ENCODE results near the gene BANP. TPM values are rescaled to one million over a fixed set of nuclear protein-coding genes. Genes with fewer than 3 reads are reported as not detected.
"Not testable (repeated sequence)": the region's sequence is repeated elsewhere in the genome, so short reads cannot be mapped to it uniquely, and the experiment has no call there.

BANP gene
- total RNA-seq, 1 donor from 2014 or later: 44.9 TPM

DNA sequence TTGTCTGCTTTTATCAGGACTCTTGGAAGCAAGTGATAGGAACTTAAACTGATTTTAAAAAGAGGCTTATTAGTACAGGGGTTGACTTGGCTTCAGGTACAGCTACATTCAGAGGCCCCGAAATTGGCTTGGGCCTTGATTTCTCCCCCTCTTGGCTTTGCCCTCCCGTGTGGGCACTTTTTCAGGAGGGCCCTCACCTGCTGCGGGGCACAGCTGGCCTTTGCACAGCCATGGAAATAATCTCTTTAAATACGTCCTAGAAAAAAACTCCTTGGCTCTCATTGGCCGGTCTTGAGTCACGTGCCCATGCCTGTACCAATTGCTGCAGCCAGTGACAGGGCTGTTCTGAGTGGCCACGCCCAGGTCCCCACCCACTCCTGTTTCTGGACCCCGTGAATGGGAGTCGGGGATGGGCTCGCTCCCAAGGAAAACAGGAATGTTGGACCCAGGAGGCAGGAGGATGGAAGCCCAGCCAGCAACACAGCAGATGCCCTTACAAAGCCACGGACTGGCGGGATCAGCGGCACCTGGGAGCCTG is 29.9 kb upstream of the BANP start:
- DNase-seq: no peak
- H3K4me1 Mint-ChIP-seq: peaks cover 6% of the 10 kb centered on the region
- no peaks in the 10 kb centered on the region for H3K9me3 Mint-ChIP-seq
- no peaks in the 10 kb centered on the region for H3K36me3 Mint-ChIP-seq (ENCODE audit: low read depth)
- no peak overlapping the region for H3K27ac Mint-ChIP-seq
- intact Hi-C loops (cut with micrococcal nuclease): no loop called here
- peaks cover 4% of the 10 kb centered on the region for H3K27me3 Mint-ChIP-seq
- no peak overlapping the region for H3K4me3 Mint-ChIP-seq

DNA sequence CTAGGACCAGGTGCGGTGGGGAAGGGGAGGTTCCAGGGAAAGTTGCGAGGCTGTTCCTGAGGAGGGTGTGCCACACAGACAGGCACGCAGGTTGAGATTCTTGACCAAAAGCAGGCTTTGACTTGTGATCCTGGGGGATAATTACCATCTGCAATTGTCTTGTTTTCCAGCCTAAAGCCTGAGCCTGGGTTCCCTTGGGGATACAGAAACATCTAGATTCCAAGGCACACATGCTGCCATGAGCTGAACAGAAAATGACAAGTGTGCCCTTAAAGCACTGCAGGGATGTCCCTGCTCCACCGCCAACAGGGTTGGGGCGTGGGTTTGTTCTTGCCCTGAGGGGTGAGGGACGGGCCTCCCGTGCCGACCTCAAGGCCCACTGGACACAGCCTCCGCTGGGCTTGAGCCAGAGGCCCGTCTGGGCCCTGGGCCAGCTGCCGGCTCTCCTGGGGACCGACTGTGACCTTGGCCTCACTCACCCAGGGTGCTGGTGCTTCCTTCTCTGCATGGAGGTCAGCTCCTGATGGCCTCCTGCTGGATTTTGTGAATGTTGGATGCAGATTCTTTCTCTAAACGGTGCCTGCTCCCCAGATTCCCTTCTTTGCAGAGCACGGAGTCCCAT is 28.9 kb upstream of the BANP start:
- no peaks in the 10 kb centered on the region for H3K9me3 Mint-ChIP-seq
- peaks cover 10% of the 10 kb centered on the region for H3K4me1 Mint-ChIP-seq
- no peak for DNase-seq
- H3K36me3 Mint-ChIP-seq (ENCODE audit: low read depth): no peaks in the 10 kb centered on the region
- no peak overlapping the region for H3K4me3 Mint-ChIP-seq
- intact Hi-C loops (cut with micrococcal nuclease): no loop called here
- H3K27ac Mint-ChIP-seq: no peak overlapping the region
- peaks cover 4% of the 10 kb centered on the region for H3K27me3 Mint-ChIP-seq

DNA sequence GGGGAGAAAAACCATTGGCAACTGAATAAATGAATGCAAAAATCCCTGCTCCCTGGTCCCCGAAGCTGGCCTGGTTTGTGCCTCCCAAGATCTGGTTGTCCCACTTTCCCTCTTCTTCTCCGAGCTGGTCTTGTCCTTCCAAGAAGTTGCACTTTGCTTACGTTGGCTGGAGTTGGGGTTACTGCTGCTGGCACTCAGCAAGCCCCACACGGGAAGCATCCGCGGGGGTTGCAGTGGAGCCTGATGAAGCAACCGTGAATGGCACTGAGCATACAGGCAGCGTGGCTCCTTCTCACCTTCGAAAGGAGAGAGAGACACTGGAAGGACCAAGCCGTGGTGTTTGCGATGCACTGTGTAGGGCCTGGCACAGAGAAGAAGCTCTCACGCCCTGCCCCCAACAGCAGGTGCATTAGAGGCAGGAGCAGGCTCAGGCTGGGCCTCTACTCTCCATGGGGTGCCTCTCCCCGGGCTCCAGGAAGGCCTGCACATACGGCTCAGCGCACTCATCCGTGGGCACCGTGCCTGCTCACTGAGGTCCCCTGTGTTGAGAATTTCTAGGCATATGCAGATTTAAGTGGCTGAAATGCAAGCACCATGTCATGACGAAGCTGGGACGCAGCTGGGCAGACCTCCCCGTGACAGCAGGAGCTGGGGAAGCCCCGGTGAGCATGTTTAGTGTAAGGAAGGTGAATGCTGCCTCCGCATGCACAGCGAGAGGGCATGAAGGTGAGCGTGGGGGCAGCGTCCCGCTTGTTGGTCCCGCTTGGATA is 27.0 kb upstream of the BANP start:
- Mint-ChIP-seq H3K9me3 (no peaks in the 10 kb centered on the region), H3K27me3 (peaks cover 4% of the 10 kb centered on the region), H3K4me1 (peaks cover 6% of the 10 kb centered on the region), H3K36me3 (ENCODE audit: low read depth) (no peaks in the 10 kb centered on the region), H3K4me3 (no peak overlapping the region), H3K27ac (no peak overlapping the region)
- intact Hi-C loops (cut with micrococcal nuclease): no loop called here
- no peak for DNase-seq

DNA sequence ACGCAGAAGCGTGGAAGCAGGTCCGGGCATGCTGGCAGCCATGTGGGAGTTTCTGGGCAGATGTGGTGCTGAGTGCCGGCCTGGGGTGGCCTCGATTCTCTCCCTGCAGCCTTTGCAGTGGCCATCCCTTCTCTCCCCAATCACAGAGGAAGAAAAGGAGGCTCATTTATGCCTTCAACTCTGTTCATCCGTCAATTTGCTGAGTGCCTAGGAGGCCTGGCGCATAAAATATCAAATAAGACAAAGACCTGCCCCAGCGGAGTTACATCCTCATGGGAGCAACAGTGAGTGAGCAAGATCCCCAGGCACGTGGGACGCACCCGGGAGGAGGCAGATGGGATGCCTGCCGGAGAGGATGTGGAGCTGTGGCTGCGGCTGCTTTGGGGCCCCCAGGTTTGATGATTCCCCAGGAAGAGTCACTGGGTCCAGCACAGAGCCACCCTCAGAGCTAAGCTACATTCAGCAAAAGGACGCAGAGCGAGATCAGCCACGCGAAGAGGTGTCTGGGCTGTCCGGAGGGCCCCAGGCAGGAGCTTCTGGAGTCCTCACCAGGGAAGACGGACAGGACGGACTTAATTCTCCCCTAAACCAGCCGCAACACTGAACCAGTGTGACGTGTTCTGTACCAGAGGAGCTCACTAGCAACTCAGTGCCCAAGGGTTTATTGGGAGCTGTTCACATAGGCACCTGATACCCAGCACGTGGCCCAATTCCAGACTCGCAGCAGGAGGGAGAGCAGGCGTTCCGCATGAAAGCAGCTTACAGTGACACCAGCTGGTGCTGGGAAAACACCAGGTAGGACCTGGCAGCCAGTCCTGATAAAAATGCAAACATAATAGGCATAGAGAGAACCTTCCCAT is 26.2 kb upstream of the BANP start:
- H3K36me3 Mint-ChIP-seq (ENCODE audit: low read depth): no peaks in the 10 kb centered on the region
- intact Hi-C loops (cut with micrococcal nuclease): no loop called here
- peaks cover 6% of the 10 kb centered on the region for H3K4me1 Mint-ChIP-seq
- no peak for DNase-seq
- H3K27ac Mint-ChIP-seq: no peak overlapping the region
- H3K9me3 Mint-ChIP-seq: no peaks in the 10 kb centered on the region
- H3K27me3 Mint-ChIP-seq: peaks cover 4% of the 10 kb centered on the region
- H3K4me3 Mint-ChIP-seq: no peak overlapping the region

DNA sequence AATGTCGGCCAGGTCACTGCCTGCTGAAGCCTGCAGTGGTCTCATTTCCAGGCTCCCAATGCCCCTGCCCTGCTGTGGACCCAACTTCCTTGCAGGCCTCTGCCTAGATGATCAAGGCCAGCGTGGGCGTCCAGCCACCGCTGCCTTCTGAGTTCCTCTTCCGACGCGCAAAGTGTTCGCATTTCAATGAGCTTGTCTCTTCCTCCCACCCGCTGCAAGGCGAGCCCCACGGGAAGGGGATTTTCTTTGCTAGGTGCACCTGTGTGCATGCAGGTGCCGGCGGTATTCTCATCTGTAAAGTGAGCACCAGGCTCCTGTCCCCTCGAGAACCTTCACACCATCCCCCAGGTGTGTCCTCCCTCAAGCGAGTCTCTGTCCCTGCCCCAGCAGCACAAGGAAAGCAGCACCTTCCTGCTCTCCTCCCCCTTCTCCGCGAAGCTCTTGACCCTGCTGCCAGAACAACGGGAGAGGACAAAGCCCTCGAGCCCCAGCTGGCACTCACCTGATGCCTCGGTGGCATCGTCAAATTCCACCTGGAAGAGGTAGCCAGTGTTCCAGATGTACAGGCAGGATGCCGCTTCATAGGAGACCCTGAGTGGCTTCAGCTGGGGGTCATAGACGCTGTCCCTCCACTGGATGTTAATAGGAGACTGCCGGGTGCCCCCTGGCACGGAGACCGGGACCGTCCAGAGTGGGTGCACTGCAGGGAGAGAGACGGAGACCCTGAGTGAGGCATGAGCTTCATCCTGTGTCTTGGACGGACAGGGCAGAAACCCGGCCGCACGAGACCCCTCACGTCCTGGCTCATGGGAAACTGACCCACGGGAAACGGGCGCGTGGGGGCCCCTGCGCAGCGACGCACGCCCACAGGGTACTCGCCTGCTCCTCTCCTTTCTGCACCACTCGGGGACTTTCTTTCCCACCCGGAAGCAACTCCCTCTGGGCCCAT is 24.7 kb upstream of the BANP start:
- intact Hi-C loops (cut with micrococcal nuclease): no loop called here
- H3K27me3 Mint-ChIP-seq: peaks cover 4% of the 10 kb centered on the region
- no peaks in the 10 kb centered on the region for H3K36me3 Mint-ChIP-seq (ENCODE audit: low read depth)
- peak overlapping the region; percentile 22 for H3K4me3 Mint-ChIP-seq
- DNase-seq: peak; percentile 63
- no peaks in the 10 kb centered on the region for H3K9me3 Mint-ChIP-seq
- no peak overlapping the region for H3K27ac Mint-ChIP-seq
- H3K4me1 Mint-ChIP-seq: peaks cover 6% of the 10 kb centered on the region

DNA sequence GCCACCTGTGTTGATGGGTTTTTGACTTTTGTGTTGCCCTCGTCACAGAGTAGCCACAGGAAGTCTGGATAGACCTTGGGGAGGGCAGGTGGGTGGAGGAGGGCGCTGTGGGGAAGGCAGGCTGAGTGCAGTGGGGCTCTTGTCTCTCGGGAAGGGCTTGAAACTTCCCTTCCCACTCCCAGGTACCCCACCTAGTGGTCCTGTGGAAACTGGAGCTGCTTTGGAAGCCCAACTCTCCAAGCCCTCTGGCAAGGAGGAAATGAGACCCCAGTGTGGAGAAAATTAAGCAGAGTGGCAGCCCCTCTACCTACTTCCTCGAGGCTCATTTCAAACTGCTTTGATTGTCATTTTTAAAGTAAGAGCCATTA is 24.1 kb upstream of the BANP start:
- H3K36me3 Mint-ChIP-seq (ENCODE audit: low read depth): no peaks in the 10 kb centered on the region
- H3K9me3 Mint-ChIP-seq: no peaks in the 10 kb centered on the region
- no peak for DNase-seq
- intact Hi-C loops (cut with micrococcal nuclease): no loop called here
- H3K27me3 Mint-ChIP-seq: peaks cover 4% of the 10 kb centered on the region
- H3K4me3 Mint-ChIP-seq: no peak overlapping the region
- peaks cover 6% of the 10 kb centered on the region for H3K4me1 Mint-ChIP-seq
- H3K27ac Mint-ChIP-seq: no peak overlapping the region

DNA sequence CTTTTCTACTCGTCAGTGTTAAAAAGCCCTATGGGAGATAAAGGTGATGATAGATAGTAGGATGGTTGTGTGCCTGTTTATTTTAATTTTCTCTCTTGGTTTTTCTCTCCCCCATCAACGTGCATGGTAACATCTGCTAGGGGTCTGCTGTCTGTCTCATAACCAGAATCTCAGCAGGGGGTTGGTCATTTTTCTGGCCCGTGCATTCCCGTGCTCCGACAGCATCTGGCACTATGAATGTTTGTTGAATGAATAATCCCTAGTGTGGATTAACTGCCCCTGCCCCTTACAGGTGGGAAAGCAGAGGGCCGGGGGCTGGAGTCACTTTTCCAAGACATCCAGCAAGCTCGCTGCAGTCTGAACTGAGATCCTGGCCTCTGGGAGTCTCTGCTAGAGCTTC is 21.2 kb upstream of the BANP start:
- Mint-ChIP-seq H3K36me3 (ENCODE audit: low read depth) (no peaks in the 10 kb centered on the region), H3K9me3 (no peaks in the 10 kb centered on the region), H3K27me3 (peaks cover 3% of the 10 kb centered on the region), H3K4me1 (peaks cover 6% of the 10 kb centered on the region), H3K4me3 (no peak overlapping the region), H3K27ac (no peak overlapping the region)
- no peak for DNase-seq
- intact Hi-C loops (cut with micrococcal nuclease): no loop called here

DNA sequence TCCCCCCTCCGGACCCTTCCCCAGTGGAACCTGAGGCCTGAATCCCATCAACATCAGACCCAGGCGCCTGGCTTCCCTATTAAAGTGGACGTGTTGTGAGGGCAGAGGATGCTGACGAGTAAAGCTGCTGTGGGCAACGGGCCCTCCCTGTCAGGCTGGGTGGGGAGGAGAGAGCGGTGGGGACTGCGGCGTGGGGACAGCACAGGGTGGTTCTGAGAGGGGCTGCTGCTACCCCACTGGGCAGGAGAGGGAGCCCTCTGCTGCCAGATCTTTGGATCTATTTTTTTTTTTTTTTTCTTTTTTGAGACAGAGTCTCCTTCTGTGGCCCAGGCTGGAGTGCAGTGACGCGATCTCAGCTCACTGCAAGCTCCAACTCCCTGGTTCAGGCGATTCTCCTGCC is 20.8 kb upstream of the BANP start:
- Mint-ChIP-seq H3K27me3 (peaks cover 3% of the 10 kb centered on the region), H3K9me3 (no peaks in the 10 kb centered on the region), H3K4me1 (peaks cover 6% of the 10 kb centered on the region), H3K36me3 (ENCODE audit: low read depth) (no peaks in the 10 kb centered on the region), H3K4me3 (no peak overlapping the region), H3K27ac (no peak overlapping the region)
- intact Hi-C loops (cut with micrococcal nuclease): no loop called here
- no peak for DNase-seq

DNA sequence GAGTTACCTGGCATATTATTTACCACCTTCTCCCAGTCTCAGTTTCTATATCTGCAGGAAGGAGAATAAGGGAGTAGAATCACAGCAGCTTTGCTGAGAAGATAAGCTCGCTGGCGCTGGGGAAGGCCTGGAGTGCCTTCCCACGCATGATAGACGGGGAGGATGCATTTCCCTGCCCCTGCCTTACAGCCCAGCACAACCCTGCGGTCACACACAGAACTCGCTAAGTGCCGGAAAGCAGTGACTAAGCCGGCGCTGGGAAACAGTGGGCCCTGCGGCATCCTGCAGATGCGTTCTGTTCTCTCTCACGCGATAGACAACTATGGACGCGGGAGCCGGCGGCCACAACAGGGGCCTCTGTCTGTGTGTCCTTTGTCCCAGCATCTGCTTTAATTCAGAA is 19.7 kb upstream of the BANP start:
- Mint-ChIP-seq H3K4me1 (peaks cover 2% of the 10 kb centered on the region), H3K36me3 (ENCODE audit: low read depth) (no peaks in the 10 kb centered on the region), H3K9me3 (no peaks in the 10 kb centered on the region), H3K27ac (peak overlapping the region; percentile 51), H3K4me3 (no peak overlapping the region), H3K27me3 (no peaks in the 10 kb centered on the region)
- DNase-seq: peak; percentile 70
- intact Hi-C loops (cut with micrococcal nuclease): no loop called here

DNA sequence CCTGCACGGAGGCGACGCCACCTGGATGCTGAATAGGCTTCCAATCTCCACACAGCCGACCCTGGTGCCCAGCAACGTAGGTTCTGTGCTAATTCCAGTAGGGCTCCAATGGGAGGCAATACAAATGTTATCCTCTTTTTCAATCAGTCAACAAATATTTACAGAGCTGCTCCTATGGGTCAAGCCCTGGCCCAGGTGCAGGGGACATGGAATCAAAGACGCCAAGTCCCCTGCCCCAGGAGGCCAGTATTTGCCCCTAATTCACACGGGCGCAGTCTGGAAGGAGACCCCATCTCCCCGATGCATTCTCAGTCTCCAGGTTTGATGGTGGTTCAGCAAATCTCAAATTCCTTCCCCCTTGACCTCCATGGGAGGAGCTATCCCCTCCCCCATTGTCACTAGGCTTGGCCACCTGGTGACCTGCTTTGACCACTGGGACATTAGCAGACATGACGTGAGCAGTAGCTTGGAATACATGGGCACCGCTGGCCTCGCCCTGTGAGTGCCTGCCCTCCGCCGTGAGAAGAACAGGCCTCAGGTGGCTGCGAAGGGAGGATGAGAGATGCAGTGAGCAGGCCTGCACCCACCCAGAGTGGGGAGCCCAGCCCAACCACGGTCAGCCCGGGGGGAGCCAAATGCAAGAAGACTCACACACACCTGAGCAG is 18.6 kb upstream of the BANP start:
- H3K4me3 Mint-ChIP-seq; H3K27me3 Mint-ChIP-seq; DNase-seq; H3K36me3 Mint-ChIP-seq (ENCODE audit: low read depth); intact Hi-C loops (cut with micrococcal nuclease); H3K4me1 Mint-ChIP-seq; H3K27ac Mint-ChIP-seq; H3K9me3 Mint-ChIP-seq: not testable (repeated sequence)

DNA sequence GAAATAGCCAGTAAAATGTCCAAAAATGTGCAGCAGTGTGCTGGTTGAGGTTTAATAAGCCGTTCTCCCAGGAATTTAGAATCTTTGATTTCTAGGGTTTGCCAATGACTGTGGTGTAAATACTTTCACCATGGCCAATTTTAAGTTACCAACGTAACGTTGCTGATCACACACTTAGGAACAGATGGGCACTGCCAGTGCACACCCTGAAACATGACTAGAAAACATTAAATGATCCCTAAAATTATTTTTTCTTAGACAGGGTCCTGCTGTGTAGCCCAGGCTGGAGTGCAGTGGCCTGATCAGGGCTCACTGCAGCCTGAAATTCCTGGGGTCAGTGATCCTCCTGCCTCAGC is 18.1 kb upstream of the BANP start:
- H3K9me3 Mint-ChIP-seq: no peaks in the 10 kb centered on the region
- H3K4me1 Mint-ChIP-seq: no peaks in the 10 kb centered on the region
- H3K36me3 Mint-ChIP-seq (ENCODE audit: low read depth): no peaks in the 10 kb centered on the region
- no peak overlapping the region for H3K4me3 Mint-ChIP-seq
- DNase-seq: no peak
- no peaks in the 10 kb centered on the region for H3K27me3 Mint-ChIP-seq
- H3K27ac Mint-ChIP-seq: no peak overlapping the region
- intact Hi-C loops (cut with micrococcal nuclease): no loop called here

DNA sequence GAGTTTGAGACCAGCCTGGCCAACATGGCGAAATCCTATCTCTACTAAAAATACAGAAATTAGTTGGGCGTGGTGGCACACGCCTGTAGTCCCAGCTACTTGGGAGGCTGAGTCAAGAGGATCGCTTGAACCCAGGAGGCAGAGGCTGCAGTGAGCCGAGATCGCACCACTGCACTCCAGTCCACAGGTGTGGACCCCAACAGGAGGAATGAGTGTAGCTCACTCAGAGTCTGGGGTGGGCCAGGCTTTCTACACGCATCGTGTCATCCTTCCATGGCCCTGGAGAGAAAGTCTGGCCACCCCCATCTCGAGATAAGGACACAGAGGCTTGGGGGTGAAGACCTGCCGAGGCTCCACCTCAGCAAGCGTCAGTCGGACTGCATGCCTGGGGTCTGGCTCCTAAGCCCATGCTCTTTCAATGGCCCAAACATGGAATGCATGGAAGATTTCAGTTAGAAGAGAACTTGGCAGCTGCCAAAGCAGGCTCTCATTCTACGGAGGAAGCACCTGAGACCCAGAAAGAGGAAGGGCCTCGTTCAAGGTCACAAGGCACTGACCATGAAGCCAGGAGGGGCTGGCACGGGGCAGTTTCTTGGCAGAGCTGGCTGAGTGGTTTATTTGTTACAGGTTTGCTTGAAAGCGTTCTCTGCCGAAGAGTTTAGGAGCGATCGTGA is 16.3 kb upstream of the BANP start:
- H3K27ac Mint-ChIP-seq; DNase-seq; intact Hi-C loops (cut with micrococcal nuclease); H3K4me1 Mint-ChIP-seq; H3K9me3 Mint-ChIP-seq; H3K4me3 Mint-ChIP-seq; H3K27me3 Mint-ChIP-seq; H3K36me3 Mint-ChIP-seq (ENCODE audit: low read depth): not testable (repeated sequence)

DNA sequence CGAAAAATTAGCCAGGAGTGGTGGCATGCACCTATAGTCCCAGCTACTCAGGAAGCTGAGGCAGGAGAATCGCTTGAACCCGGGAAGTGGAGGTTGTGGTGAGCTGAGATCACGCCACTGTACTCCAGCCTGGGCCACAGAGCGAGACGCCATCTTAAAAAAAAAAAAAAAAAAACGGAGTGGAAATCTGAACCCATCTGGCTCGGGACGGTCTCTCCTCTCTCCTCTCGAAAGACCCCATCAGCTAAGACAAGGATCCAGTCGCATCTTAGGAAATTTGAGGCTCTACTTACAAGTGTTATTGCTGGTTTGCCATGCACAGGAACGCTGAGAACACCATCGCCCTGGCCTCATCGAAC is 15.2 kb upstream of the BANP start:
- H3K36me3 Mint-ChIP-seq (ENCODE audit: low read depth); intact Hi-C loops (cut with micrococcal nuclease); H3K27me3 Mint-ChIP-seq; DNase-seq; H3K4me3 Mint-ChIP-seq; H3K27ac Mint-ChIP-seq; H3K9me3 Mint-ChIP-seq; H3K4me1 Mint-ChIP-seq: not testable (repeated sequence)
